NOMO-1 treated with DMSO at 0.1 percent for 48 hours (cell line): Measurements from ENCODE around the gene ADCY4.
A peak's percentile ranks its signal among the peaks of the same experiment; 100 is the strongest.

Experiments used
- DNase-seq: peaks from one replicate; lab custom pipeline; 2025; ENCODE audit not compliant: unreplicated experiment; lab: John Stamatoyannopoulos, UW

The ADCY4 gene

GRCh38 chr14:24278424-24278823, 56.4 kb downstream of the ADCY4 start:
- DNase-seq, result no peak

- peak; percentile 90 for DNase-seq
Observed at GRCh38 chr14:24277606-24278321, 57.1 kb downstream of the ADCY4 start.

- no peak for DNase-seq
Observed at GRCh38 chr14:24277071-24277470, 57.8 kb downstream of the ADCY4 start.

GRCh38 chr14:24274101-24274543, 60.7 kb downstream of the ADCY4 start:
- DNase-seq, result peak; percentile 88

- DNase-seq, result no peak
Observed at GRCh38 chr14:24273422-24273998, 61.4 kb downstream of the ADCY4 start.

- DNase-seq, result no peak
Observed at GRCh38 chr14:24272467-24272866, 62.4 kb downstream of the ADCY4 start.

- DNase-seq, result no peak
Observed at GRCh38 chr14:24271834-24272263, 63.0 kb downstream of the ADCY4 start.

GRCh38 chr14:24271134-24271833, 63.6 kb downstream of the ADCY4 start, which contains the start of gene RABGGTA:
RABGGTA (minus strand) TSS chr14:24271597; CDS start chr14:24271115, 482 bp downstream.
- peak; percentile 85 for DNase-seq

GRCh38 chr14:24270537-24271133, 64.2 kb downstream of the ADCY4 start:
- DNase-seq, result peak; percentile 33

GRCh38 chr14:24269910-24270536, 64.8 kb downstream of the ADCY4 start:
- DNase-seq, result no peak

GRCh38 chr14:24269368-24269767, 65.5 kb downstream of the ADCY4 start:
- DNase-seq, result no peak
